RCC 7860 (cell line): ENCODE data around the gene PLTP.
"Not testable (repeated sequence)": the region's sequence is repeated elsewhere in the genome, so short reads cannot be mapped to it uniquely, and the experiment has no call there.

ENCODE experiments used
- DNase-seq: peaks from one replicate; pipeline ENCODE4 v3.0.0-alpha.2; 2015; ENCODE audit warnings: low spot score
- FAIRE-seq: peaks from 2 replicates; lab custom pipeline; 2012; peaks lifted over from hg19 to GRCh38; lab: Jason Lieb, UNC

The PLTP gene

GRCh38 chr20:45944965-45945677, 33.2 kb upstream of the PLTP start:
- FAIRE-seq = no peak

GRCh38 chr20:45944151-45944964, 32.4 kb upstream of the PLTP start:
- FAIRE-seq = peak; percentile 65
- DNase-seq = peak; percentile 81

More at GRCh38 chr20:45944965-45945677, 33.2 kb upstream of the PLTP start:
- DNase-seq = no peak

- FAIRE-seq = no peak
Observed at GRCh38 chr20:45943613-45944012, 31.7 kb upstream of the PLTP start.

GRCh38 chr20:45940469-45940868, 28.5 kb upstream of the PLTP start:
- DNase-seq (no peak), FAIRE-seq (no peak)

More at GRCh38 chr20:45943613-45944012, 31.7 kb upstream of the PLTP start:
- no peak for DNase-seq

- no peak for FAIRE-seq
Observed at GRCh38 chr20:45940053-45940452, 28.1 kb upstream of the PLTP start.

GRCh38 chr20:45938727-45939438, 26.9 kb upstream of the PLTP start:
- FAIRE-seq (no peak), DNase-seq (no peak)

More at GRCh38 chr20:45940053-45940452, 28.1 kb upstream of the PLTP start:
- no peak for DNase-seq

GRCh38 chr20:45937765-45938164, 25.8 kb upstream of the PLTP start:
- no peak for FAIRE-seq
- DNase-seq = peak; percentile 24

- DNase-seq = no peak
- no peak for FAIRE-seq
Observed at GRCh38 chr20:45935416-45936046, 23.6 kb upstream of the PLTP start.

- FAIRE-seq = peak; percentile 42
Observed at GRCh38 chr20:45934586-45935415, 22.8 kb upstream of the PLTP start, which contains the start of gene PCIF1. Gene PCIF1 (plus strand): TSS chr20:45934683. CDS start chr20:45939000, 4,317 bp downstream.

GRCh38 chr20:45934046-45934585, 22.2 kb upstream of the PLTP start:
- DNase-seq = peak; percentile 9
- no peak for FAIRE-seq

More at GRCh38 chr20:45934586-45935415, 22.8 kb upstream of the PLTP start, which contains the start of gene PCIF1:
- DNase-seq = peak; percentile 98

- DNase-seq = peak; percentile 75
- no peak for FAIRE-seq
Observed at GRCh38 chr20:45933266-45934045, 21.5 kb upstream of the PLTP start.

- not testable (repeated sequence) for DNase-seq, FAIRE-seq
Observed at GRCh38 chr20:45931680-45932079, 19.7 kb upstream of the PLTP start.

GRCh38 chr20:45927071-45927878, 15.3 kb upstream of the PLTP start:
- DNase-seq = no peak
- no peak for FAIRE-seq

GRCh38 chr20:45926731-45927070, 14.7 kb upstream of the PLTP start:
- DNase-seq (no peak), FAIRE-seq (no peak)

GRCh38 chr20:45925821-45926506, 14.0 kb upstream of the PLTP start:
- DNase-seq = no peak
- no peak for FAIRE-seq

- FAIRE-seq (no peak), DNase-seq (no peak)
Observed at GRCh38 chr20:45924391-45925261, 12.7 kb upstream of the PLTP start.
